Activated CD8-positive, alpha-beta memory T cell treated with anti-CD3 and anti-CD28 coated beads, Interleukin-2, amount 50 U/mL, for 1 hour (primary cell): ENCODE results near the gene CHCHD3.

Source experiments
- DNase-seq: peaks from one replicate; pipeline ENCODE4 v3.0.0-alpha.2; 2020; ENCODE audit errors: extremely low read depth

The CHCHD3 gene

DNA sequence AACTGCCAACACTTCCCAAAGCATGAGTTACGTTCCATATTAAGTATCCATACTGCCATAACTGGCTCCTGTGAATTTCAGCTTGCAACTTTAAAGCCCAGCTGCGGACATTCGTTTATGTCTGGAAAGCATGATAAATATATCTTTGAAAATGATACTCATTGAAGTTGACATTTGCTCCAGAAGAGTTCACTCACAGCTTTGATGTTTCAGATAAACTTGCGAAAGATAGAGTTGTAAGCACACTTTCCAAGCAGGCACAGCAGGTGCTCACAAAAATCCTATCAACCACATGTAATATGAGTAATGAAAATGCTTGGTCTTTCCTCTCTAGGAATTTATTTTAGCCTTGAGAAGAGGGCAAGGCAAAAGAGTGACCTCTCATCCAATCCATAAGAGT lies 4.5 kb downstream of the CHCHD3 start:
- no peak for DNase-seq

DNA sequence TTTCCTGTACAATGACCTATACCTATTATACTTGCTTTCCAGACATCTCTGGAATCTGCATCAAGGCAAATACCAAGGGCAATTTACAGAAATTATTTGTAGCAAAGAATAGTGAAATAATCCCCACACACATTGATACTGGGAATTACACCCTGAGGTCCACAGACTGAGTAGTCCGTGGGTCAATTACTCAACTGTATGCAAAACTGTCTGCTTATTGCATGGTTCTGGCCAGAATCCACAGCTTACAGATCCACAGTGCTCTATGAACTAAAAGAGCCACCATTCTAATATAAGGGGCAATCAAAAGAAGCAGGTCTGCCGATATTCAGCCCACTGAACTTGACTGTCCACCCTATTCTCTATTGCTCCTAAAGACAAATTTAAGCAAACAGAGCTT lies 5.7 kb downstream of the CHCHD3 start:
- no peak for DNase-seq

DNA sequence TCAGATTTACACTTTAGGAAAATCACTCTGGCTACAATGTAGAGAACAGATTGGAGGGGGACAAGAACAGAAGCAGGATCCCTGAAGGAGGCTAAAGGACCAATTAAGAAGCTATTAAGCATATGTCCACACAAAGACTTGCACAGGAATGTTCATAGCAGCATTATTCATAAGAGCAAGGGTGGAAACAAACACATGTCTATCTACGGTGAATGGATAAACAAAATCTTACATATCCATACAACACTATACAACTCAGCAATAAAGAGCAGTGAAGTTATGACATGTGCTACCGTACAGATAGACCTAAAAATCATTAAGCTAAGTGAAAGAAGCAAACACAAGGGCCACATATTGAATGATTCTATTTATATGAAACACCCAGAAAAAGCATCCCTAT lies 10.4 kb downstream of the CHCHD3 start:
- no peak for DNase-seq

DNA sequence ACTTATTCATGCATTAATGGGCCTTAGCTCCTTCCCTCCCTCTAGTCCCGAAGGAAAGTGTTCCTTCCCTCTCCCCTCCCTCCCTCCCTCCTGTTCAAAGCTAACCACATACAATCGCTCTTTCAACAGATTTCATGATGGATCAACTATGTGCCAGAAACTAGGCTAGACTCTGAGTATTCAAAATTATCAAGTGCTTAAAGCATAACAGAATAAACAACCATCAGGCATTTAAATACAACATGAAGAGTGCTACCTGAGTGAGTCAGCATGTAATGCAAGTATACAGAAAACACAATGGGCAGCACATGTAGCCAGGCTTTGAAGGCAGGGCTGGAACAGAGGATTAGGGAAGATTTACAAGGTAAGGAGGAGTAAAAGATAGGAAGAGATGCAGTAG lies 11.3 kb downstream of the CHCHD3 start:
- no peak for DNase-seq

DNA sequence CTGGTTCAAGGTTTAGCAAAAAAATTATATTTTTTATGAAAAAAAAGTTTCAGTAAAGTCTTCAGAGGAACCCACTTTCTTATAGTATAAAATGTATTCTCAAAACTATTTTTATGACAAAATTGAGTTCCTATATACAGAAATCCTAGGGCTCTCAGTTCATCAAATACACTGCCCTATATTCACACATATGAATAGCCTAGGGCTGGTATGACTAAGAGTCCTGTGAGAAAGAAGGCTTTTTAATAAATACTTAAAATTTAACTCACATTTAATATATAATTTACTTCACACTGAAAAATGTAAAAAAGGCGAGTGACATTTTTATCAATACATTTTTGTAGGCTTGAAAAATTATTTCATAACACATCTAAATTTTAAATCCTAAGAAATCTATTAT lies 16.6 kb downstream of the CHCHD3 start:
- no peak for DNase-seq

DNA sequence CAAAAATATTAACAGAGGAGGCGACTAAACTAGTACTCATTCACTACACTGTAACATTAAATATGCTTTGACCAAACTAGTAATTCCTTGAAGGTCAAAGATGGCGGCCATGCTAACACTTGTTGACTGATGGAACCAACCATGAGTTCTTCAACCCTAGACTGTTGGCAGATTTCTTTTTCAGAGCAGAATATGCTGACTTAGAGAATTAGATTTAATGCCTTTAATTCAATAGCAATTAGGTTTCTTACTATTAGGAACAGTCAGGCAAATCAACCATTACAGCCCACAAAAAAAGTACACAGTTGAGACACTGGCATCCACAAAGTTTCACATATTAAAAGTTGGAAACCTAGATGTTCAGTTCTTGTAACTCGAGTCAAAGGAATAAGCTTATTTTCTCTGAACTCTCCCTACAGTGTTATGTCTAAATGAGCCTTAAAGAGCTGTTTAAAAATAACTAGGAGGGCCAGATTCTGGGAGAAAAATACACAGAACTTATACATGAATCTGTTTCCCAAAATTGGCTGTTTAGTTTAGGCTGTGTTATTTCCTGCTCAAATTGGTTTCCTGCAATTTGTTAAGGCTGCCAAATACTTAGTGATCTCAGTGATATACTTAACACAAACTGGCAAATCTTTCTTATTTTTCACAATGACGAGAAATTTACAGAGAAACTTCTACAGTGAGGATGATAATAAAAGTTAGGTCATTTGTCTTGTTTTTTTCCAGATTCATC lies 17.6 kb downstream of the CHCHD3 start:
- no peak for DNase-seq

DNA sequence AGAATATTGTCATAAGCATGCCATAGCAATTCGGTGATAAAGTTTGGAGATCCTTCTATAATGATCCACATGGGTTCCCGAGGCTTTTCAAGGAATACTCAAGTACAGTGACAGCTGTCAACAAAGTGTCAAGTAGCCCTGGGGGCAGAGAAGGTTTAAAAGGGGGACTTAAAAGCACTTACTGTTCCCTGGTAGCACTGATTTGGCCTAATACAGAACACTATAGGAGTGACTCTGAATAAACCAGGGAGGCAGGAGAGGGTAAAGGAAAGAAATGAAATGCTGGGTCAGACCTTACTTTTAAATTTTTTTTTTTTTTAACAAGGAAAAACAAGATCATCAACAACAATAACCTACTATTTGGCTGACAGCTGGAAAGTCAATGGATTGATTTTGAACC lies 20.1 kb downstream of the CHCHD3 start:
- no peak for DNase-seq

DNA sequence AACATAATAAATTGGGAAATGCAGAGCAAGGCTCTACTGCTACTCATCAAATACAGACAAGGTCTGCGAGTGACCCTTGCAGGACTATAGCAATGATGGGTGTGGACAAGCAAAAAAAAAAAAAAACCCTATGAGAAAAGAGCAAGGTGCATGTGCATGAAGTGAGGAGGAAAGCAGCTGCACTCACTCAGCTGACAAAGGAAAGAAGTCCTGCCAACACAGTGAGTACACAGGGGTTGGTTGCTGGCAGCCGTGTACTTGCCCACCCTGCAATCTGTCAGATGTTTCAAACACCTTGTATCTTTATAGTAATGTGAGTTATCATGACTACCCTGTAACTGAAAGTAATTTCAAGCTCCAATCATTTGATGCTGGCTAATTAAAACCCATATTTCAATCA lies 20.5 kb downstream of the CHCHD3 start:
- no peak for DNase-seq

DNA sequence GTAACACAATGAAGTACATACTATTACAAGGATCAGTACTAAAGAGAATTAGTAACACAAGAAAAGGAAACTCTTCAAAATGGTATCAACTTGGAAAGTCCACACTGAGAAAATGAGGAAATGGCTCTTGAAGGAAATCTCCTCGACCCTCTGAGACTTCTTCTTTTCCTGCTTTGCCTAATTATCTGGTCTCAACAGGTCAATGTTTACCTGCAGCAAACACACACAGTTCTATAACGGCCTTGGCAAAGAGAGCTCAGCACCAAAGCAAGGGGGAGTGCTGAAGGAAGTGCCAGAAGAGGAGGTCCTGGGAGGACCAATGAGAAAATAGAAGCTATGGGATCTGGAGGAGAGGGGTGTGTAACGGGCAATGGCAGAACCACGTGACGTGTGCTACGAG lies 21.9 kb downstream of the CHCHD3 start:
- no peak for DNase-seq

DNA sequence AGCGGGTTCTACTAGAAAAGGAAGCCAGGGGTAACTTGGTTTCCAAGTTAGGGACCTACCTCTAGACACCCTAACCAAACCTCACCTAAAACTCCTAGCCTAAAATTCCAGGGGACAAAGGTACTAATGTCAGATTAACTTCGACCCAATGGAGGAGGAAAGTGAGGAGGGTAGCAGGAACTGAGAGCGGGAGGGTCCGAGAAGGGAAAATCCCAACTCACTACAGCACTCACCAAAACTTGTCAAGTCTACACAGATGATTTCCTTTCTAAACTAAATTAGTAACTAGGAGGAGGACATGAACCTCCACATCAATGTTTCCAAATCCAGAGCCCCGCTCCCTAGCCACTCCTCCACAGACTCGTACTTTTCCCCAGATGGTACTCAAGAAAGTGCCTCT lies 22.6 kb downstream of the CHCHD3 start:
- no peak for DNase-seq

DNA sequence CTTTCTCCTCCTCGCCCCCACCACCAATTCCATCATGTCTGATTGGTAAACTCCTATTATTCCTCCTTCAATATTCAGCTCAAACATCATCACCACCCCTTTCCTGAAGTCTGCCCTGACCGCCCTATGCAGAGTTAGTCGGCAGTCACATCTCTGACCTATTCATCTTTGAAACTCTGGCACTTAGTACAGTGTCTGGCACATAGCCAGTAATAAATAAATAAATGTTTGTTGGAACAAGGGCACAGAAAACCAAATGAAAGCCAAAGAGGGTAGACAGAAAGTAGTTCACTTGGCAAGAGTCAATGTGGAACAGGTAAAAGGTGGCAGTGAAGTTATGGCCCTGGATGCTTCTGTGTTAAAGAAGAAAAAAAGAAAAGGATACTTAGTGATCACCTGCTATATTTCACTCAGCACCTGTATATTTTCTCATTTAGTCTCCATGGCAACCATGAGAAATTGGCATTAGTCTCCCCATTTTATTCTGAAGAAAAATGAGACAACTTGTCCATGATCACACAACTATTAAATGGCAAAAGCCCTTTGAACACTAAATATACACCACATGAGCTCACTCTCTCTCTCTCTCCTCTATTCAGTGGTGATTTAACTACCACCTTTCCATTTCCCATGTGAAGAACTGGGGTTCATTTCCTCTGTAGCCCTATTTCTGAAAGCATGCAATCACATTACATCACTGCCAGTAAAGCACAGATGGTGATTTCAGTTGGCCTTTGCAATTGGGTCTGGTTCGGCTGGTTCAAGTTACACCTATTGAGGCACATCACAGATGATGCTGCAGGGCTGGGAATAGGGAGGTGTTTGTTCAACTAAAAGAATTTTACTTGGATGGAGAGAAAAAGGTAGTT lies 25.3 kb downstream of the CHCHD3 start:
- no peak for DNase-seq

DNA sequence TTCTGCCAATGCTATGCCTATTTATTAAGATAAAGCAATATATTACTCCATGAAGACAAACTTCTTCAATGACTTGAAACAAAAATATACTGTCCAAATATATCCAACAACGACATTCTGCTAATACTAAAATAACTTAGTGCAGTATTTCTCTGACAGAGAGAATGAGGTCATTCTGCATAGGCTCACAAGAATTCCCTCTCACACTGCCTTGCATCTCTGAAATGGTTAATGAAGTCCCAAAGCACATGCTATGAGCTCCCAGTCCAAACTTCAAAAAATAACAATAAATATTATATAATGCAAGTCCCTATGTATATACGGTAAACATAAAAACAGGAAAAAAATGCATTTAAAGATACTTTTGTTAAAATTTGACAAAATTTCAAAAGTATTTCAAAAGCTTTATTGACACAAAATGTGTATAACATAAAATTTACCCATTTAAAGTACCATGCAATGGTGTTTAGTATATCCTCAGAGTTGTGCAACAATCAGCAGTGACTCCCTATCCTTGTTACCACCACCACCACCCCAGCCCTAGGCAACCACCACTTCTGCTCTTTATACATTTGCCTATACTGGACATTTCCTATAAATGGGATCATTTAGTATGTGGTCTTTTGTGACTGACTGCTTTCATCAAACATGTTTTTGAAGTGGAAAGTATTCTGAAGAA lies 27.6 kb downstream of the CHCHD3 start:
- DNase-seq = no peak

DNA sequence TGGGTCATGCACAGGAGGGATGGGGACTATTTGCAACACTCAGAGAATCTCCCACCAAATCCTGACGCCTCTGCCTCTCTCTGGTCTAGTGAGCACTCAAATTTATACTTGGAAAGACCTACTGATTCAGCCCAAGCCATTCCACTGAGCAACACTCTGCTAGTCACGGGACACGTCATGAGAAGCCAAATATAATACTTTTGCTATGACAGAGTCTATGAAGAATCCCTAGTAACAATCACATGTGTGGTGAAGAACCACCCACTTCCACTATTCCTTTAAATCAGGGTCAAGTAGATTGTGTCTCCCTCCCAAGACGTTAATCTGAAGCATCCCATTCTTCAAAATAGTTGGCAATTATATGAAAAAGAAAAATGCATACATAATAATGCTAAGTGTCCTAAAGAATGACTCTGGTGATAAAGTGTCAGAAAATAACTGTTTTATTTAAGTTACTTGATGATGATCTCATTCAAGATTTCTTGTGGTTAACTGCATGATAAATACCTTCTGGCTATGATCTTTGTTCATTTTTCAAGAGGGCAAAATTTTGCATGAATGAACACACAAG lies 28.5 kb downstream of the CHCHD3 start:
- no peak for DNase-seq

DNA sequence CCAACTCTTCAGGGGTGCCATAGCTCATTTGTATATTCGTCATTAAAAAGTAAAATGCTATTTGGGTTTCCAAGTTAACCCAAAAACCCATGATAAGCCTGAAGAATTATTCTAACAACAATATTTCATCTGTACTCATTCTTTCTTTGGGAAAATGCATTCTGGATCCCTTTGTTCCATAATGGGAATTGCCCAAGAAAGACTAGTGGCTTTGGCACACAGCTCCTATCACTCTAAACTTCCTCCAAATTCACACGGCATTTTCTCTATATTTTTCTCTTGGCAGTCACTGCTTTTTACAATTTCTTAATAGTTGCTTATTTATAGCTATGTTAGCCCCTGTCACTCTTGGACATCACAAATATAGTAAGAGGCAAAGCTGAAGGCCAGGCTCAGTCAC lies 29.1 kb downstream of the CHCHD3 start:
- no peak for DNase-seq

DNA sequence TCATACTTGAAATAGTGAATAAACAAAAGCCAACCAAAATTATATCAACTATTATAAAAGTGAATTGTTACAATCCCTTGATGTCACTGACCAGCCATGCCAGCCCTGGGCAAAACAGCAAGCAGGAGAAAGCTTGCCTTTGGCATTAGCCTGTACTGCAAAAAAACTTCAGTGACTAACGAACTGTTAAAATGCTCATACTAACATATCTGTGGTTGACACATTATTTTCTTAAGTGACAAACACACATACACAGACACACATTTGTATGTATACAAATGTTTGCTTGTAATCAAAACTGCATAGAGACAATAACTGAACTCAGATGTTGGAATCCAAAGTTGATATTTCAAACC lies 29.5 kb downstream of the CHCHD3 start:
- DNase-seq = no peak

DNA sequence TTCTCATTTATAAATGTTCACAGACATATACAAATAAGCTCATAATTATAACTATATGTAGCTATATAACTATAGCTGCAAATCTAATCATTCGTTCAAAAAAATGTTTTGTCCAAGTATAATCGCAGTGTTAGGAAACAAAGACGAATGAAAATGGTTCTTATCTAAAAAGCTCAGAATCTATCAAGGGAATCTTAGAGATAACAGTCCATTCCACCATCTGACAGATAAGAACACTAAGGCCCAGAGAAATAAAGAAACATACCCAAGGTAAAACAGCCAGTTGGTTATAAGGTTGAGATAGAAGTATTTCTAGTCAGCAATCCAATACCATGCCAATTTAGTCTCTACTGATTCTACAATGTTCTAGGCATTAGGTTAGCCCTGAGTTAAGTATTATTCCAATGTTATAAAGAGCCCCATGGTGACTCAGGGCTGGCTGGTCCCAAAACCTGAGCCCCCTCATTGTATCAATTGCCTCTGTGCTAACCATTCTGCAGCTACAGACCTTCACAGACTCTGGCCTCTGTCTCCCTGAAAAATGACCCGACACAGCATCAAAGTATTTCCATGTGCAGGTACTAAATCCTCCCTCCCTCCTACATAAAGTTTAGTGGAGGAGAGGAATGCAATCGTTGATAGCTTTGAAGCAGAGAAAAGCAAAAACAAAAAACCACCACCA lies 30.0 kb downstream of the CHCHD3 start:
- DNase-seq = no peak

DNA sequence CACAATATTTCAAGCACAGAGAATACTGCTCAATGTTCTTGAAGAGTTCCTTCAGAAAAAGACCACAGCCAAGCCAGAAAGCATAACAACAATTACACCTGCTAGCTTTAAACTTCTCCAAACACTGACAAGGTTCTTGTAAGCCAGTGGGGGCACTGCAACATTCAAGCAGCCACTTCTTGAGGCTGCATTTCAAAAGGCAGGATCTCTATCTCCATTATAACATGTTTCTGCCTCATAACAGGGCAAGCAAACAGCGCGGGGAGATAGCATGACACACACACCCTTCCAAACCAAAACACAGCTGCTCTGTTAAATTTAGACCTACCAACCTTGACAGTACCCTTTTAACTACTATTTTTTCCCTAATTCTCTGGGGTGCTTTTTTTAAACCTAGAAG lies 30.8 kb downstream of the CHCHD3 start:
- no peak for DNase-seq

DNA sequence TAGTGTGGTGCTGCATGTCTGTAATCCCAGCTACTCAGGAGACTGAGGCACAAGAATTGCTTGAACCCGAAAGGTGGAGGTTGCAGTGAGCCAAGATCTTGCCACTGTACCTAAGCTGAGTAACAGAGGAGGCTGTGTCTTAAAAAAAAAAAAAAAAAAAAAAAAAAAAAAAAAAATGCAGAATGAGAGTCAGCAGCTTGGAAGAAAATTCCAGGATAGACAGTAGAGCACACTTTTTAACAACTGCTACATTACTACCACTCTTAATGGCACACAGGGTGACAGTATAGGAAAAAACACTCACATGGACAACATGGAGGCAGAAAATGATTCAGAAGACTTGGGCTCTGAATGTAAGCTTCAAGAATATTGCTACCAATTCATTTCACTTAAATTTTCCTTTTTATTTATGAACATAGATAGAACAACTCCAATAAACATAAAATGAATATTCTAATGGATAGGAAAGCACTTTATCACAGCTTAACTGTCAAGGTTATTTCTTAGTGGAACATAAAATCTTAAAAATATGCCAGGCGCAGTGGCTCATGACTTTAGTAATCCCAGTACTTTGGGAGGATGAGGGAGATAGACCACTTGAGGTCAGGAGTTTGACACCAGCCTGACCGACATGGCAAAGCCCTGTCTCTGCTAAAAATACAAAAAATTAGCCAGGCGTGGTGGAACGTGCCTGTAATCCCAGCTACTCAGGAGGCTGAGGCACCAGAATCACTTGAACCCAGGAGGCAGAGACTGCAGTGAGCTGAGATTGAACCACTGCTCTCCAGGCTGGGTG lies 31.5 kb downstream of the CHCHD3 start:
- DNase-seq = no peak

DNA sequence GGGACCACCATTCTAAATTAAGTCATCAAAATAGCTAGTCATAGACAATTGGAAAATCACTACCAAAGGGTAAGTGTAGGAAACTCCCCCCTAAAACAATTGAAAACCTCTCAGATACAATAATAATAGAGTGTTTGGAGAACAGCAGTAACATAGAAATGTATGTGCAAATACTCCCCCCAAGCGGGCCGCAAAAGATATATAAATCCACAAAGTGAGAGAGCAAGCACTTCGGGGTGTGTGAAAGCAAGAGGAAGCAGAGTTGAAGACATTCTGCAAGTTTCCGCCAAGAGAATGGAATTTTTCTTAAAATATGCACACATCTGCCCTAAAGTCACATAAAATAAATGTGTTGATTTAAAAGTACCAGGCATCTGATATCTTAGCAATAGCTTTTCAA lies 33.3 kb downstream of the CHCHD3 start:
- no peak for DNase-seq

DNA sequence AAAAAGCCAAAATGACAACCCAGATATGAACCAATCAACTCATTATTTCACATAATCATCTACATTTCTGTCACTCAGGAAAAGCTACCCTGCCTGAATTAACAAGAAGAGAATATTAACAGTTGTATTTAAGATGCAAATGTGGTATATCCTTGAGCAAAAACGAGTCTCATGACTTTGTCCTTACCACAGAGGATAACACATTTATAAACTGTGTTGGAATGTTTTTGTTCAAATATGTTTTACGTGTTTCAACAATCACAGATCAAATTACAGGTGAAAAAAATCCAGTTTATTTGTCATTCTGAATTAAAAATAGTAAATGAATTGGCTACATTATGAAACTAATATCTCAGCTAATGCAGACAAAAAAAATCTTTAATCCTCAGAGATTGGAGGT lies 34.6 kb downstream of the CHCHD3 start:
- DNase-seq = no peak
